ENCODE measurements around the gene NEK6.

Gene NEK6

DNA sequence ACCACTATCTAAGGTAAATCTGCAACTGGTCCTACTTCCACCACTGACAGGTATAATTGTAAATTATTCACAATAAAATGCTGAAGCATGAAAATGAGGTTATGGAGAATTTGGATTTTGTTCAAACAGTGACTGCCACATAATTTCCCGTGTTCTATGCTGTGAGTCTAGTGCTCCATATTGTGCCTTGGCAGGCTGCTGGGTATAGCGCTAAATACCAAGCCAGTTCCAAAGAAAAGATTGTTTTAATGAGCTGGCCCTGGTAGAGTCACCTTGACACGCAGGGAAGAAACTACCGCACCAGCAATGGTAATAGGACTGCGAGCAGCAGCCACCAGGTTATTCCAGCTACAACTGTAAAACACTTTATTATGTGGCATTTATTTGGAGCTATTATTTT lies 127.1 kb downstream of the NEK6 start:
- no peak for DNase-seq

DNA sequence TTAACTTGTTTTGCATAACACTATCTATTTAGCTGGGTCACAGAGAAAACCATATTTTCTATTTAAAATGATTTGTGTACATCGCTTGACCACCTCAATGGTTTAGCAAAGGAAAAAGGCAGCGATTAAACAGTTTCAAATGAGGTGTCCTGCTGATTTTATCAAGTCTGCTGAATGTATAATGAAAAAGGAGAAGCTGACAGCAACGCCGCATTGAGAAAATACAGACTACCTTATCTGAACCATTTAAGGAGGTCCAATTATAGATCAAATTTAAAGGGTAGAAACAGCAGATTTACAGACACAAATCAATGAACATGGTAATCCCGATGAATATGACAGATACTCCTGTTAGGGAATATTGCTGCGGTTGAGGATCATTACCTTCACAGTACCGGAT lies 127.9 kb downstream of the NEK6 start:
- DNase-seq, result no peak

DNA sequence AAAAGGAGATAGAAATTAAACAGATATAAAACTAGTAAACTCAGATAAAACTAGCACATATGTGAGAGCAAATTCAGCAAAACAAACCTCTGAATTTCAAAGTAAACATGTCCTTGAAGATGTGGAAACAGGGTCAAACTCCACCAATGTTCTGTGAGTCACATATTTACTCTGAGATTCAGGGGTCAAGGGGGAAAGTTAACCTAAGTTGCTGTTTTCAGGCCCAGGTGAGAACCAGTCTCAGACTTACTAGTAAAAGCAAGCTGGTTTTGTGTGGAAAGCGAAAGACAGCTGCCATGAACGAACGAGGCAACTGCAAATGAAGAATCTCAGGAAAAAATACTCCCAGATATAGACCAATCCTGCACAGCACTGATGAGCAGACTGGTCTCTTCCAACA lies 128.5 kb downstream of the NEK6 start:
- DNase-seq, result no peak

DNA sequence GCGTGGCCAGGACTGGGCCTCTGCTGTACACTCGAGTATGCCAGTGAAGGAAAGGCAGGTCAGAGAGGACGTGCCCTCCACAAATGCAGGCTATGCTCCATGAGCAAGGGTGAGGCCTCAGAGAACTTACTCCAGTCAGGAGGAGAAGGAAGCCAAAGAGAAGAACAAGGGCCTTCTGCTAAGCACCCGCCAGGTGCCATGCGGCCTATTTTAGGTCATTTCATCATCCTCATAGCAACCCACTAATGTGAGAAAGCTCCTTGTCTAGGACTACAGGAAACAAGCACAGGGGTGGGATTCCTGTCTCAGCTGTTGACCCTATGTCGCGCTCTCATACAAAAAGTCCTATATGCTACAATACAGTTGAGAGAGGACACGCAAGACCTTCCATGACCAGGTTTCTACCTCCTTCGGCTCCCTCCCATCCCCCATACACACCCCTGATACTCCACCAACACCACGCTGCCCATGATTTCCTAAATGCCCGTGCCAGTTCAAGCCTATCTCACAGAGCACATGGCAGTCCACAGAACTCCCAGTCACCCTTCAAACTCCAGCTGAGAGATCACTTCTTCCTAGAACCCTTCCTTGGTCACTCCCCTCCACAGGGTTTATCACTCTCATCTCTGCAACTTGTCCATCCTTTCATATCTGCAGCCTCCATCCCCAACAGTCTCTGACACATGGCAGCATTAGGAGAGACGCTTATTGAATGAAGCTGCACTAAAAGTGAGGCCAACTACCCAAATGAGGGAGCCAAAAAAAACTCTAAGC lies 130.7 kb downstream of the NEK6 start:
- DNase-seq, result no peak

DNA sequence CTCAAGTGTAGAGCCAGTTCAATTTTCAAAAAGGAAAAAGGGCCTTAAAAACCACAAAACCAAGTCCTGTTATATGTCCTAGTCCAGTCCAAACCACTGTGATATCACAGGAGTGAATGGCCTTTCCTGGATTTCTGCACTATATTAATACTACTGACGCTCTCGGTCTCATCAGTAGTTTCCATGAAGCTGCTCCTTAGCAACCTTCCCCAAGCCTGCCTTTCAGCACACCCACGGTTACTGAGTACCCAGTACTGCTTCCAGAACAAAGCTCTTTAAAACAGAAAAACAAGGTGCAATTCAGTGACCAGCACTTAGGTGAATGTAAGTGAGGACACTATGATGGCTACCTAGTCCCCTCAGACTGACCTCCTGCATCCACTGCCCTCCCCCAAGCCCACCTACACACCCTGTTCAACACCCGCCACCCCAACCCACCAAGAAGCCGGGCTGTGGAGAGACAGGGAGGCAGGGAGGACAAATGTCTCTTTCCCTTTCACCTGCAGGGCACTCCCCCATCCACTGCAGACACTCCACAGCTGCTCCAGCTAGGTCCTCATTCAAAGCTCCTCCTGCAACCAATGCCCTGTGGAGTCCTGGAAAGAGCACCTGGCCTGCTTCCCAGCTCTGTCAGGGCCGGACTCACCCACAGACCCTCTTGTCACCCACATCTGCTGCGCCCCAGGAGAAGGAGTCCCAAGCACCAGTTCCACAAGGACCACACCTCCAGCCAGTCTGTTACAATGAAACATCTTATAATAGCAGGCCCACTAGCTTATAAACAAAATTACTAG lies 131.6 kb downstream of the NEK6 start:
- DNase-seq, result no peak

DNA sequence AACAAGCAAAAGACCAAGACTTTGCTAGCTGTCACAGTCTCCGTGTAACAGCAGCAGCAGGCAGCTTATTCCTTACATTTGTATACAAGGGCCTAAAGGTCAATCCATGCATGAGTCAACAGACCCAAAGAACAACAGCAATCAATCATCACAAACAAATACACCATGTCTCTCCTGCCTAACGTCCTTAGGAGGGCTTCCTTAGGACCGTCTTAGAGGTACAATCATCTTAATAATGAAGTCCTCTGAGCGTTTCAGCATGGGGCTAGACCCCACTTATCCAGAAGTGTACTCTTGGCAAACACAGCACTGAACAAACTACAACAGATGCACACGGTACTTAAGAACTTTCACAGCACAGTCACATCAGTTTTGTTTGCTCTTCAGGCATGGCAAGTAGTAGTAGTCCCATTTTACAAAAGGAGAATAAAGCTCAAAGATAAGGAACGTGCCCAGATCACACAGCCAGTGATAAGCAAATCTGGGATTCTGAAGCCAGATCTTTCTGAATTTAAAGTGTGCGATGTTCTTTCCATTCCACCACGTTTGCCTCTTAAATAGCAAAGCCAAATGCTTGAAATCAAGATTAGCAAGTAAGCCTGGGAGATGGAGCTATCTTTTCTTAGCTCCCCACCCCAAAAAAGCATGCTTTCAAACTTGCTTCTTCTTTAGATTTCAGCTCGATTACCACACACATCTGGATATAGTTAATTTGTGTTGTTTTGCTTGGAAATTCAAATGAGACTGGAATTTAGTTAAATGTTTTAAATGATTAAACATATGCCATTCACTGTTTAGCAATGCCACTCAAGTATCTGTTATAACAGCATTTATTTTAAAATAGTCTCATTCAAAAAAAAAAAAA lies 133.3 kb downstream of the NEK6 start:
- peak in 1 of 2 experiments; percentile 49 for DNase-seq

DNA sequence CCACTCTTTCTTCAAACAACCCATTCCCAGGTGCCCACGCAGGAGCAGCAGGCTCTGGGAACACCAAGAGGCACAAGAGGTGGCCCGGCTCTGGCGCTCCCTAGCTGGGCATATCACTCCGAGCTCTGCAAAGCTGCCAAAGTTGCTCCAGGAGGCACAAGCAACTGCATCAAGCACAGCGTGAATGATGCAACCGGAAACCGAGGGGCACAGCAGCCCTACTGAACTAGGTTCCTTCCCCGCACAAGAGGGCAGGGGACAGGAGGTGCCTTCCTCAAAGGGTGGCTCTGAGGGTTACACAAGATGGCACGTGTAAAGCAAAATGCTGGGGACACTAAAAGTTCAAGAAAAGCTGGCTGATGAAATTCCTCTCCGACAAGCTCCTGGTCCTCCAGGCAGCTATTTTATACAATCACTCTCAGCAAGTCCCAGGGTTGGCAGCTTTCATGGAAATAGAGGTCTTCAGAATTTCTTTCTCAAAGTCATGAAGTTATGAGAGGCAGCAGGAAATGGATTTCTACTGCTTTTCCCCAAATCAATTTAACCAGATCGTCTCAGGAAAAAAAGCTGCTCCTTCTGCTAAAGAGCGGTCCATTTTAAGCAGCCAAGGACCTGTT lies 134.6 kb downstream of the NEK6 start:
- no peak for DNase-seq

DNA sequence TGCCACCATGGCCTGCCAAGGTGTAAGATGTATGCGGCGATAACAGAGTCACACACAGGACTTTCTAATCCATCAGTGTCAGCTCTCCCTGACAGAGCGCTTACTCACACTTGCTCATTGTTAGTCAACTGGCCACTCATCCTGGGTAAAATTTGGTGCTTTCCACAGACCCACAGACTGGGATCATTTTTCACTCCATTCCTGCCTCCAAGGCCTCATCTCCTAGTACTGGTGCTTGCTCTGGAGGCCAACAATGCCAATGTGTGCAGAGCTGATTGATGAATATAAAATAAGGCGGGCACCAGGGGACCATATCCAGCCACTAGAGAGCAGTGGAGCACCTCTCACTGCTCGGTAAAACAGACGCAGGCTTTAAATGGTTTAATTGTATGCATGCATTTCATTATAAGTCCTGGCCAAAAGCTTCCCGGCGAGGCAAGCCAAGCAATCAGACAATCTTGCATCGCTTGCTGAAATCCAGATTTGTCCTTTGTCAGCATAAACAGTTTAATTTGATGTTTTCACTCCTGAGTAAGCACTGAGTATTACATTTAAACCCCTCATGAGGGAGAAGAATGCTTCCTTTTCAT lies 135.2 kb downstream of the NEK6 start:
- DNase-seq, result peak; percentile 94 to 96

DNA sequence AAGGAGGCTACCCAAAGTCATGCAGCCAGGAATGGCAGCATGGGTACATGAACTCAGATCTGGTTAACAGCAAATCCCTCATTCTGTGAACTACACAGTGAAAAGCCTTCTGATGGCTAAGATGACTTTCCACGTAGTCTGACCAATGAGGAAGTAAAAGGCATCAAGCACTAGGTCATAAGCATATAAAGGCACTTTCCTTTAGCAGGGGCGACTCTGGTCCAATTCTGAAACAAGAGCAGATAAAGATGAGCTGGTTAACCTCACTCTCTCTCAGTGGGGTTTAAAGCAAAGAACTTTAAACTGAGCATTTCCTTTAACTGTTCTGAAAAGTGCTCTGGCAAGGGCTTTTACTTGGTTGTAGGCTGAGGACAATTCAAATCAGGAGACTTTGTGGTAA lies 136.4 kb downstream of the NEK6 start:
- no peak for DNase-seq

DNA sequence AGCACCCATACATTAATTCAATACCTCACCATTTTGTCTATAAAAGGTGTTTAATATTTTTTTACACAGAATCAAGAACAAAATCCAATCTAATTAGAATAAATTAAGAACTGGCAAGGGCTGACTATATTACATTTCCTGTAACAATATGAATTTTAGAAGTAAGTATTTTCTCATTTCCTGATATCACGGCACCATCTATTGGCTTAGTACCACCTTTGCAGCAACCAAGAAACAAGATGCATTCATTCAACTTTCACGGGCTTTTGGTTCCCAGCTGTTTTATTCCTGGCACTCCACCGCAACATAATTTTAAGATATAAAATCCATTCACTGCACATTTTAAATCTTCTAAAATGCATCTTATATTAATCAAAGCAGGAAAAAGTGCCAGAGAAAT lies 136.8 kb downstream of the NEK6 start:
- DNase-seq, result peak in 1 of 2 experiments; percentile 15

DNA sequence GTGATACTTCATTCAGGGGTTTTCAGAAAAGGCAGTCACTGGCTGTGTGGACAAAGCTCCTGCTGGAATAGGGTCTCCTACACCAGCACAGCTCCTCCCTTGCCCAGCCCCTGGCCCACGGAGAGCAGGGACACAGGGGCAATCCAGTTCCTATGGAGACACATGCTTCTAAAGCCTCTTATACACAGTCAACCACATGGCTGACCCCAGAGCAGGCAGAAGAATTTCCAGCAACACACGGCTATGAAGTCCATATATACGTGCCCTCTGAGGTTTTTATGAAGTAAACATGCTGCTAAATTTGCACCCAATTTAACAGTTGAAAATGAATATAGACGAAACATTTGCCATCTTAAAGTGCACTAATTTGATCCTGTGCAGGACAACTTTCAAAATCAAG lies 138.1 kb downstream of the NEK6 start:
- no peak for DNase-seq

DNA sequence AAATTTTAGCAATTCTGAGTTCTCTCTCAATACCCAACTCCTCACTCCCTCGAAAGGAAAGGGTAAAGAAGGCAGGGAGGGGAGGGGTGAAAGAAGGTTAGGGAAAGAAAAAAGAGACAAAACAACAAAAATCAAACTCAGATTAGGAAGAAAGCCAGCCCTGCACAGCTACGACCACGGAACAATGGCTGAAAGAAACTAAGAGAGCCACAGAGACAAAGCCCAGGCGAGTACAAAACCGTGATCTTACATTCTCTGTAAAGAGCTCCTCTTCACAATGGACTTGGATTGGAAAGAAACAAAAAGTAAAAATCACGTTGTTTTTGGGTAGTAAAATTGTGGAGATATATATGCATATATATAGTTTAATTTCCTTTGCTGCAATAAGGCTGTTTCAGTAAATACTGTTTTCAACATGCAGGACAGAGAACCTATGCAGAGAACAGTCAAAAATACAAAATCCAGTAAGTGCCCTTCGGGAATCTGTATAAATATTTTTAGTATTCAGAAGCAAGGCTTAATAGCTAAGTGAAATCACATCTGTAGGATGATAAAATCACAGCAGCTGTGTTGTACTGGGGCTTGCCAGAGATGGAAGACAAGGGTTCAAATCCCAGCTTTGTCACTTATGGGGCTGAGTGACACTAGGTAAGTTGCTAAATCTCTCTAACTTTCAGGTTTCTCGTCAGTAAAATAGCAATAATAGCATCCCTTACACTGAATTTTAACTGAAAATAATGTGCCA lies 140.6 kb downstream of the NEK6 start:
- DNase-seq, result no peak

DNA sequence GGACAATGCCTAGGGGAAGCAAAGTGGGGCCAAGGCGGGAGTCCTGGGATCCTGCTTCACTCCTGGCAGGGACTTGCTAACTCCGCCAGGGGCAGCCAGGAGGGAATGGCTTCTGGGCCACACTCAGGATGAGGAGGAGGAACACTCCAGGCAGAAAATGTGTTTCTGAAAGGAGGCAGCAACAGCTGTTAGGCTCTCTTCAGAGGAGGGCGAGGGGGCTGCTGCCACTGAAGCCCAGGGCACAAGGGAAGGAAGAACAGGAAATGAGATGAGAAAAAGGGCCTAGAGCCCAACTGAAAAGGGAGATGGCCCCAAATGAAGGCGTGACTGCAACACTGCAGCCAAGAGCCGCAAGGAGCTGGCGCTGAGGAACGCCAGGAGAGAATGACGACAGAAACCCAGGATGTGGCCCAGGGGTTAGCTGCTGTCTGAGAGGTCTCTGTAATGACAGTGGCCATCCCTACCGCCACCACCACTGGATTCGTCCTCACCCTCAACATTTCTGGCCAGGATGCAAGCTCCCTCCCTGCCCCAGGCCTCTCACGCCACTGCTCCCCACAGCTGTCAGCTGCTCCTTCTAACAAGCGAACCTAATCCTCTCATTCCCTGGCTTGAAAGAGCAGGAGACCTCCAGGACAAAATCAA lies 141.7 kb downstream of the NEK6 start:
- DNase-seq, result no peak

DNA sequence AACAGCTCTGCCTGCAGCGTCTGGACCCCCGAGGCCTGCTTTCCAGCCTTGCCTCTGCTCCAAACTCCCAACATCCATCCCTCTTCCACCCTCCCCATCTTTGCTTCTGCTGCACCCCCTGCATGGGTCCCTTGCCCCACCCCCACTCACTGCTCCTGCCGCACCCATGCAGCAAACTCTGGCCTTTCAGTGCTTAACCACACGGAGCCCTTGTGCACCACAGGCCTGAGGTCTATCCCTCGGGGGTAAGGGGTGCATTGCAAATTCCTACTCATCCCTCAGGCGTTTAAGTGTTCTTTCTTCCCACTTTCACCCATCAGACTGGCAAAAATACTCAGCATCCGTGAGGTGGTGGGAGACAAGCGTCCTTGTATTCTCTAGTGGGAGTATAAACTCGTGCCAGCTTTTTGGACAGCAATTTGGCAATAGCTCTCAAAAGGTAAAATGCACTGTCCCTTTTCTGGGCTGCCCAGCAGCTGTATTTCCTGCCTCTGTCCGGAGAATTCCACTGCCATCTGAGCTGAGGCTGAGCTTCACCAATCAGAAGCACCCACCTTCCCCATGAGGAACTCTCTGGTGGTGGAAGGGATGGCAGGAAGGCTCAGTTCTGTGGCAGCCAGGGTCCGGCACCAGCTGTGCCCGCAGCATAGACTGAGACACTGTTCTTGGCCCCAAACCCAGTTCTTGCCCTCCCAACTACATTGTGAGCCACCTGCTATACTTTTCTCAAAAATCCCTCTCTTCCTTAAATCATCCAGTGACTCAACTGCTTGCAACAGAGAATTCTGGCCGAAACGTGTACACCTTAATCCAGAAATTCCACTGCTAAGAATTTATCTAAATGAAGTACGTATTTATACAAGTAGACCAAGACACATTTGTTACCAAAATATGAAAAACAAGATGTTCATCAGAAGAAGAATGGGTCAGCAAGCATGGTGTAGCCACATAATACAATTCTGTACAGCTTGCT lies 142.5 kb downstream of the NEK6 start:
- no peak for DNase-seq
